NCI-H2081 (cell line): ENCODE data around the gene CORO1A.
"Not testable (repeated sequence)": the region's sequence is repeated elsewhere in the genome, so short reads cannot be mapped to it uniquely, and the experiment has no call there.

Experiments
- DNase-seq, 2 experiments: peaks; one replicate each; lab custom pipeline; 2025; lab: John Stamatoyannopoulos, UW

Gene CORO1A

GRCh38 chr16:30205541-30206236, 22.3 kb downstream of the CORO1A start:
- not testable (repeated sequence) for DNase-seq

GRCh38 chr16:30206252-30206651, 22.9 kb downstream of the CORO1A start:
- not testable (repeated sequence) for DNase-seq

GRCh38 chr16:30207063-30207704, 23.8 kb downstream of the CORO1A start:
- not testable (repeated sequence) for DNase-seq

- DNase-seq, result not testable (repeated sequence)
These were observed 25.6 kb downstream of the CORO1A start for GRCh38 chr16:30209032-30209431.

GRCh38 chr16:30211414-30211813, 28.0 kb downstream of the CORO1A start:
- not testable (repeated sequence) for DNase-seq

GRCh38 chr16:30217082-30217481, 33.7 kb downstream of the CORO1A start:
- not testable (repeated sequence) for DNase-seq
